PFSK-1 (cell line): ENCODE measurements around the gene CSF1R.

Source experiments
- FOXP2 ChIP-seq: optimal IDR thresholded peaks from 2 replicates; pipeline ENCODE3; 2011; ENCODE audit warnings: borderline replicate concordance, control low read depth, inconsistent platforms; ENCODE audit not compliant: insufficient read depth; ENCODE audit errors: extremely low read length, extremely low read depth
- POLR2AphosphoS5 ChIP-seq: IDR thresholded peaks from 2 replicates; pipeline ENCODE4 v1.6.1; 2012; ENCODE audit warnings: low read depth, mild to moderate bottlenecking, control low read depth, low read length, moderate library complexity
- SIN3A ChIP-seq: IDR thresholded peaks from 2 replicates; pipeline ENCODE4 v1.6.1; 2012; ENCODE audit warnings: mild to moderate bottlenecking, low read length, moderate library complexity, borderline replicate concordance; ENCODE audit not compliant: insufficient read depth
- TAF1 ChIP-seq: IDR thresholded peaks from 2 replicates; pipeline ENCODE4 v1.6.1; 2012; ENCODE audit warnings: low read length, control low read depth, borderline replicate concordance; ENCODE audit not compliant: insufficient read depth
- TF ChIP-seq, protein P1 (sequence below), 2 experiments: IDR thresholded peaks; 2 replicates each; pipeline versions ENCODE4 v1.6.1 to v1.8.0; 2011 to 2012; ENCODE audit warnings: low read depth in 2 of 2, low read length in 2 of 2, control low read depth in 1 of 2, inconsistent platforms in 1 of 2, mild to moderate bottlenecking in 1 of 2, moderate library complexity in 1 of 2; ENCODE audit not compliant: insufficient read depth in 1 of 2

DNA sequence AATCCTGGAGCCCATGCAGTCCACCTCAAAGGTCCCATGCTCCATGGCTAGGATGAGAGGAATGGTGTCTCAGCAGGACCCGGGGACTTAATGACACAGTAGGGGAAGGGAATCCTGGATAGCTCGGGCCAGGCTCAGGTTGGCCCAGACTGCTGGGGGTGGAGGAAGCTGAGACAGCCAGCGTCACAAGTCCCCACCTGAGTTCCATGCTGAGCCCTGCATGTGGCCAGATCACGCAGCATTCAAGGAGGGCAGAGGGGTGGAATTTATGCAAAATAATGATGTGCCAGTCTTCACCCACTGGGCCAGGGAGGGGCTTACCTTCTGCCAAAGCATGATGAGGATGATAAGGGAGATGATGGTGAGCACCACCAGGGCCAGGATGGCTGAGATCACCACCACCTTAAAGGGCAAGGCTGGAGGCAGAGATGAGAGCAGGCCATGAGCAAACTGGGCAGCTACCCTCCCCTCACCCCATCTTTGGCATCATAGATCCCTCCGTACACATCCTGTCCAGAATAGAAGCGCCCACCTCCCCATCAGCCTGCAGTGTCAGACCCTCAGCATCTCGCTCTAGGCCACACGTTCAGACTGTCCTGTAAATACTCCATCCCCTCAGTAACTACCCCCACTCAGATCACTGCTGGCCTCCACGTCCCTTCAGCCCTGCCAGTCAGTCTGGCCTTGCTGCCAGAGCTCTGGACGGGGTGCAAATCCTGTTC is 40.0 kb upstream of the CSF1R start:
- TF ChIP-seq POLR2AphosphoS5, result no peak
- TF ChIP-seq, protein P1, sequence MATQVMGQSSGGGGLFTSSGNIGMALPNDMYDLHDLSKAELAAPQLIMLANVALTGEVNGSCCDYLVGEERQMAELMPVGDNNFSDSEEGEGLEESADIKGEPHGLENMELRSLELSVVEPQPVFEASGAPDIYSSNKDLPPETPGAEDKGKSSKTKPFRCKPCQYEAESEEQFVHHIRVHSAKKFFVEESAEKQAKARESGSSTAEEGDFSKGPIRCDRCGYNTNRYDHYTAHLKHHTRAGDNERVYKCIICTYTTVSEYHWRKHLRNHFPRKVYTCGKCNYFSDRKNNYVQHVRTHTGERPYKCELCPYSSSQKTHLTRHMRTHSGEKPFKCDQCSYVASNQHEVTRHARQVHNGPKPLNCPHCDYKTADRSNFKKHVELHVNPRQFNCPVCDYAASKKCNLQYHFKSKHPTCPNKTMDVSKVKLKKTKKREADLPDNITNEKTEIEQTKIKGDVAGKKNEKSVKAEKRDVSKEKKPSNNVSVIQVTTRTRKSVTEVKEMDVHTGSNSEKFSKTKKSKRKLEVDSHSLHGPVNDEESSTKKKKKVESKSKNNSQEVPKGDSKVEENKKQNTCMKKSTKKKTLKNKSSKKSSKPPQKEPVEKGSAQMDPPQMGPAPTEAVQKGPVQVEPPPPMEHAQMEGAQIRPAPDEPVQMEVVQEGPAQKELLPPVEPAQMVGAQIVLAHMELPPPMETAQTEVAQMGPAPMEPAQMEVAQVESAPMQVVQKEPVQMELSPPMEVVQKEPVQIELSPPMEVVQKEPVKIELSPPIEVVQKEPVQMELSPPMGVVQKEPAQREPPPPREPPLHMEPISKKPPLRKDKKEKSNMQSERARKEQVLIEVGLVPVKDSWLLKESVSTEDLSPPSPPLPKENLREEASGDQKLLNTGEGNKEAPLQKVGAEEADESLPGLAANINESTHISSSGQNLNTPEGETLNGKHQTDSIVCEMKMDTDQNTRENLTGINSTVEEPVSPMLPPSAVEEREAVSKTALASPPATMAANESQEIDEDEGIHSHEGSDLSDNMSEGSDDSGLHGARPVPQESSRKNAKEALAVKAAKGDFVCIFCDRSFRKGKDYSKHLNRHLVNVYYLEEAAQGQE (IDR thresholded peaks at IDR 0.05; ENCODE audit: insufficient read depth in 1 of 2, low read depth in 2 of 2, low read length in 2 of 2), result no peak
- no peak for TF ChIP-seq TAF1
- TF ChIP-seq FOXP2, result no peak
- TF ChIP-seq SIN3A, result no peak
